Erythroblast (primary cell): Measurements from ENCODE around the gene SLC26A1.

Experiments used
- GATA1 ChIP-seq: IDR thresholded peaks from 2 replicates; pipeline ENCODE4 v1.6.1; 2011; ENCODE audit warnings: low read depth, mild to moderate bottlenecking, control low read depth, low read length, moderate library complexity
- POLR2A ChIP-seq: IDR thresholded peaks from 2 replicates; pipeline ENCODE4 v1.6.1; 2011; ENCODE audit warnings: mild to moderate bottlenecking, low read length

DNA sequence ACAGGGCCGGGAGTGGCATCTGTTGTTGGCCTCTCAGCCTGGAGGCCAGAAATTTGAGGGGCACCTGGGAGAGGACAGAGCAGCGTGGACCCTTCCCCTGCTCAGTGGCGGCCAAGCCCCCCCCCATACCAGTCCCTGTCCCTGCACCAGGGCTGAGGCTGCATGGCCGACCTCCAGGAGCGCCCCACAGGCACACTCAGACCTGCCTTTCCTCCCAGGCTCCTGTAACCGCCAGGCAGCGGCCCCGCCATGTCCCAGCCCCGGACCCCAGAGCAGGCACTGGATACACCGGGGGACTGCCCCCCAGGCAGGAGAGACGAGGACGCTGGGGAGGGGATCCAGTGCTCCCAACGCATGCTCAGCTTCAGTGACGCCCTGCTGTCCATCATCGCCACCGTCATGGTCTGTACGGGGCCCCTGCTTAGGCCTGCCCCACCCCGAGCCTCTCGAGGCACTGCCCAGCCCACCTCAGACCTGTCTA, 45.7 kb downstream of the SLC26A1 start:
- no peak for TF ChIP-seq POLR2A
- no peak for TF ChIP-seq GATA1
